Measurements from ENCODE around the gene S100A9.

Gene S100A9

GRCh38 chr1:153339802-153340201, 17.9 kb upstream of the S100A9 start:
- Histone ChIP-seq H3K4me1 (ENCODE audit: control extremely low read depth in 1 of 4, control insufficient read depth in 4 of 4, insufficient read depth in 4 of 4, low read length in 3 of 4) (peaks cover 17 to 47% (median 41%) of the 10 kb centered on the region in 4 experiments), H3K9me3 (ENCODE audit: control extremely low read depth in 1 of 5, control insufficient read depth in 4 of 5, insufficient read depth in 2 of 5, low read depth in 1 of 5, low read length in 4 of 5) (no peaks in the 10 kb centered on the region), H3K27me3 (replicated peaks in 2 of 5; ENCODE audit: control insufficient read depth in 4 of 5, insufficient read depth in 5 of 5, low read length in 4 of 5) (no peaks in the 10 kb centered on the region), H3K27ac (ENCODE audit: insufficient read depth in 1 of 2, low read depth in 1 of 2, low read length in 2 of 2, poor library complexity in 1 of 2, severe bottlenecking in 2 of 2) (no peak overlapping the region), H3K36me3 (ENCODE audit: control insufficient read depth in 4 of 4, insufficient read depth in 4 of 4, low read length in 3 of 4) (no peaks in the 10 kb centered on the region), H3K4me3 (ENCODE audit: control insufficient read depth in 1 of 7, extremely low read depth in 1 of 7, insufficient read depth in 4 of 7, low read depth in 2 of 7, low read length in 6 of 7) (no peak overlapping the region)
- ChIA-PET CTCF (no interaction called here), POLR2A (no interaction called here)
- 46% methylated on average over 6 of the region's 6 CpGs for WGBS (ENCODE audit: insufficient coverage)
- peak in 2 of 3 donors; percentile 34 to 49 for DNase-seq

DNA sequence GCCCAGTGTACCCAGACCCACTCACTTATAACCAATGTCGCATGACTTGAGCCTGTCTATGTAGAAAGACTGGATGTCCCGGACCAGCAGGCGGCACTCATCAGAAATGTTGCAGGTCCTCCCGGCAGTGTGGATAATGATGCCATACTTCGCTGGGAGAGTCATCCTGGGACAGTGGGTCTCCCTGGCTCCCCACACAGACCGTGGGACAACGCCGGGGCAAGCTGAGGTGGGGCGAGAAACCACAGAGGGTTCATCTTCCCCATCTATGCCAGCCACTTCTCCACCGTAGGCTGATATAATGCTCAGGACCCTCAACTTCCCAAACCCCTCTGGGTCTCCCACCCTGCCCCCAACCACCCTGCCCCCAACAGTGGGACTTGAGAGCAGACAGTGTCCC, 17.3 kb upstream of the S100A9 start:
- 97% methylated on average over 10 of the region's 10 CpGs for WGBS (ENCODE audit: insufficient coverage)
- Histone ChIP-seq H3K27me3 (replicated peaks in 2 of 5; ENCODE audit: control insufficient read depth in 4 of 5, insufficient read depth in 5 of 5, low read length in 4 of 5) (no peaks in the 10 kb centered on the region), H3K9me3 (ENCODE audit: control extremely low read depth in 1 of 5, control insufficient read depth in 4 of 5, insufficient read depth in 2 of 5, low read depth in 1 of 5, low read length in 4 of 5) (no peaks in the 10 kb centered on the region), H3K4me1 (ENCODE audit: control extremely low read depth in 1 of 4, control insufficient read depth in 4 of 4, insufficient read depth in 4 of 4, low read length in 3 of 4) (peaks cover 17 to 52% (median 47%) of the 10 kb centered on the region in 4 experiments), H3K4me3 (ENCODE audit: control insufficient read depth in 1 of 7, extremely low read depth in 1 of 7, insufficient read depth in 4 of 7, low read depth in 2 of 7, low read length in 6 of 7) (no peak overlapping the region), H3K36me3 (ENCODE audit: control insufficient read depth in 4 of 4, insufficient read depth in 4 of 4, low read length in 3 of 4) (no peaks in the 10 kb centered on the region), H3K27ac (ENCODE audit: insufficient read depth in 1 of 2, low read depth in 1 of 2, low read length in 2 of 2, poor library complexity in 1 of 2, severe bottlenecking in 2 of 2) (no peak overlapping the region)
- CTCF ChIA-PET: no interaction called here
- no peak for DNase-seq
- POLR2A ChIA-PET: no interaction called here

DNA sequence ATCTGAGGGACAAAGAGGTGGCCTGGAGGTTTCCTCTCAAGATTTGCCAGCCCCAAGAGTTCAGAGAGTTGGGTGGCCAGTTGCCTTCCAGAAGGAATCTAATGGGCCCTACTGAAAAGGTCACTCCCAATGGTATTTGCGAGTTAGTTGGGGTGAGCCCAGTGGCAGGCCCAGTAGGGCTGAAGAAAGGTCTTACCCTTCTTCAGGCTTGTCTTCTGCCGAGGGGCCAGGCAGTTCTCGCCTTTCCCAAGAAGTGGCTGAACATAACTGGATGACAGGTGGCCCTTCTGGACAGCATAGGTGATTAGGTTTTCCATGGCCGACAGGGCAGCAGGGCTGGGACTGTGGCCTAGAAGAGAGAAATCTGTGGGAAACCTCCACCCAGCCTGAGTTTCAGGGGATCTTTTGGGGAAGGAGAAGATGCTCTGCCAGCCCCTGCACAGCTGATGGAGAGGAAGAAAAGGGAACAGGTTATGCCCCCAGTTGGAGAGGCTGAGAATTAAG, 16.2 kb upstream of the S100A9 start:
- DNase-seq: no peak

DNA sequence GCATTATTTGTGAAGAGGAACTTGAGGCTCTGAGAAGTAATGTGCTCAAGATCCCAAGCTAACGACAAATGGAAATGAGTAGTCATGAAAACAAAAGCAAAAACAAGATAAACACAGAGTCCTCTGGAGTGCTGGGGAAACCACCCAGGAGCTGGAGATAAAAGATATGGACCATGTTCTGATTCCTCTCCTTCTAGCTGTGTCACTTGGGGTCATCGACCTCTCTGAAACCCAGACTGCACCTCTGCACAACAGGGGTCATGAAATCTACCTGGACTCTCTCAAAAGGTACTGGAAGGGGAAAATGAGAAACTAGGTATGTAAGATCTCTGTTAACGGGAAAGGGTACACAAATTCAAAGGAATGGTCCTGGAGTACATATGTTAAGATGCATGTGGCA, 15.5 kb upstream of the S100A9 start:
- CTCF ChIA-PET: interaction anchor here (0.8 to 4.2 kb wide), 3 partner anchors 11 to 153 kb away, joined by 3 to 25 read pairs (median 4); partner anchors contain the start of gene PGLYRP3
- peak overlapping the region in 1 of 2 experiments; percentile 62 for H3K27ac ChIP-seq (ENCODE audit: insufficient read depth in 1 of 2, low read depth in 1 of 2, low read length in 2 of 2, poor library complexity in 1 of 2, severe bottlenecking in 2 of 2)
- peaks cover 27 to 66% (median 60%) of the 10 kb centered on the region in 4 experiments for H3K4me1 ChIP-seq (ENCODE audit: control extremely low read depth in 1 of 4, control insufficient read depth in 4 of 4, insufficient read depth in 4 of 4, low read length in 3 of 4)
- no peaks in the 10 kb centered on the region for H3K36me3 ChIP-seq (ENCODE audit: control insufficient read depth in 4 of 4, insufficient read depth in 4 of 4, low read length in 3 of 4)
- peak in 2 of 3 donors; percentile 61 to 68 for DNase-seq
- no peak overlapping the region for H3K4me3 ChIP-seq (ENCODE audit: control insufficient read depth in 1 of 7, extremely low read depth in 1 of 7, insufficient read depth in 4 of 7, low read depth in 2 of 7, low read length in 6 of 7)
- 71% methylated on average over 3 of the region's 3 CpGs for WGBS (ENCODE audit: insufficient coverage)
- H3K27me3 ChIP-seq (replicated peaks in 2 of 5; ENCODE audit: control insufficient read depth in 4 of 5, insufficient read depth in 5 of 5, low read length in 4 of 5): no peaks in the 10 kb centered on the region
- POLR2A ChIA-PET: no interaction called here
- H3K9me3 ChIP-seq (ENCODE audit: control extremely low read depth in 1 of 5, control insufficient read depth in 4 of 5, insufficient read depth in 2 of 5, low read depth in 1 of 5, low read length in 4 of 5): no peaks in the 10 kb centered on the region

More for the DNA sequence above, 16.2 kb upstream of the S100A9 start:
- Histone ChIP-seq H3K27me3 (replicated peaks in 2 of 5; ENCODE audit: control insufficient read depth in 4 of 5, insufficient read depth in 5 of 5, low read length in 4 of 5) (no peaks in the 10 kb centered on the region), H3K27ac (ENCODE audit: insufficient read depth in 1 of 2, low read depth in 1 of 2, low read length in 2 of 2, poor library complexity in 1 of 2, severe bottlenecking in 2 of 2) (no peak overlapping the region), H3K36me3 (ENCODE audit: control insufficient read depth in 4 of 4, insufficient read depth in 4 of 4, low read length in 3 of 4) (no peaks in the 10 kb centered on the region), H3K4me3 (ENCODE audit: control insufficient read depth in 1 of 7, extremely low read depth in 1 of 7, insufficient read depth in 4 of 7, low read depth in 2 of 7, low read length in 6 of 7) (no peak overlapping the region), H3K9me3 (ENCODE audit: control extremely low read depth in 1 of 5, control insufficient read depth in 4 of 5, insufficient read depth in 2 of 5, low read depth in 1 of 5, low read length in 4 of 5) (no peaks in the 10 kb centered on the region), H3K4me1 (ENCODE audit: control extremely low read depth in 1 of 4, control insufficient read depth in 4 of 4, insufficient read depth in 4 of 4, low read length in 3 of 4) (peaks cover 25 to 64% (median 58%) of the 10 kb centered on the region in 4 experiments)
- POLR2A ChIA-PET: no interaction called here
- CTCF ChIA-PET: interaction anchor here (4.2 kb wide), 1 partner anchor 11 kb away, joined by 25 read pairs; no protein-coding TSS in a partner anchor
- 100% methylated on average over 3 of the region's 4 CpGs for WGBS (ENCODE audit: insufficient coverage)

GRCh38 chr1:153343040-153343681, 14.5 kb upstream of the S100A9 start:
- no peaks in the 10 kb centered on the region for H3K27me3 ChIP-seq (replicated peaks in 2 of 5; ENCODE audit: control insufficient read depth in 4 of 5, insufficient read depth in 5 of 5, low read length in 4 of 5)
- no peaks in the 10 kb centered on the region for H3K9me3 ChIP-seq (ENCODE audit: control extremely low read depth in 1 of 5, control insufficient read depth in 4 of 5, insufficient read depth in 2 of 5, low read depth in 1 of 5, low read length in 4 of 5)
- ChIA-PET CTCF (interaction anchor here (0.8 to 4.2 kb wide), 6 partner anchors 10 to 152 kb away, joined by 3 to 25 read pairs (median 4); partner anchors contain the start of gene PGLYRP3), POLR2A (interaction anchor here (0.5 kb wide), 1 partner anchor 1575 kb away, joined by 3 read pairs; no protein-coding TSS in a partner anchor)
- H3K4me3 ChIP-seq (ENCODE audit: control insufficient read depth in 1 of 7, extremely low read depth in 1 of 7, insufficient read depth in 4 of 7, low read depth in 2 of 7, low read length in 6 of 7): peak overlapping the region in 2 of 7 experiments; percentile 30 to 50
- 24% methylated on average over 5 of the region's 5 CpGs for WGBS (ENCODE audit: insufficient coverage)
- DNase-seq: peak in 2 of 3 donors; percentile 53 to 70
- H3K4me1 ChIP-seq (ENCODE audit: control extremely low read depth in 1 of 4, control insufficient read depth in 4 of 4, insufficient read depth in 4 of 4, low read length in 3 of 4): peaks cover 27 to 66% (median 60%) of the 10 kb centered on the region in 4 experiments
- H3K27ac ChIP-seq (ENCODE audit: insufficient read depth in 1 of 2, low read depth in 1 of 2, low read length in 2 of 2, poor library complexity in 1 of 2, severe bottlenecking in 2 of 2): peak overlapping the region in 1 of 2 experiments; percentile 62
- no peaks in the 10 kb centered on the region for H3K36me3 ChIP-seq (ENCODE audit: control insufficient read depth in 4 of 4, insufficient read depth in 4 of 4, low read length in 3 of 4)

- WGBS (ENCODE audit: insufficient coverage): 57% methylated on average over 6 of the region's 9 CpGs
- peaks cover 27 to 66% (median 60%) of the 10 kb centered on the region in 4 experiments for H3K4me1 ChIP-seq (ENCODE audit: control extremely low read depth in 1 of 4, control insufficient read depth in 4 of 4, insufficient read depth in 4 of 4, low read length in 3 of 4)
- DNase-seq: peak; percentile 77 to 97 (median 95)
- ChIA-PET POLR2A (interaction anchor here (1.4 kb wide), 1 partner anchor 35 kb away, joined by 3 read pairs; no protein-coding TSS in a partner anchor), CTCF (interaction anchor here (1.0 to 4.2 kb wide), 6 partner anchors 9 to 151 kb away, joined by 3 to 25 read pairs (median 4); no protein-coding TSS in a partner anchor)
- no peaks in the 10 kb centered on the region for H3K27me3 ChIP-seq (replicated peaks in 2 of 5; ENCODE audit: control insufficient read depth in 4 of 5, insufficient read depth in 5 of 5, low read length in 4 of 5)
- H3K4me3 ChIP-seq (ENCODE audit: control insufficient read depth in 1 of 7, extremely low read depth in 1 of 7, insufficient read depth in 4 of 7, low read depth in 2 of 7, low read length in 6 of 7): peak overlapping the region in 2 of 7 experiments; percentile 21 to 31
- H3K9me3 ChIP-seq (ENCODE audit: control extremely low read depth in 1 of 5, control insufficient read depth in 4 of 5, insufficient read depth in 2 of 5, low read depth in 1 of 5, low read length in 4 of 5): no peaks in the 10 kb centered on the region
- H3K36me3 ChIP-seq (ENCODE audit: control insufficient read depth in 4 of 4, insufficient read depth in 4 of 4, low read length in 3 of 4): no peaks in the 10 kb centered on the region
- H3K27ac ChIP-seq (ENCODE audit: insufficient read depth in 1 of 2, low read depth in 1 of 2, low read length in 2 of 2, poor library complexity in 1 of 2, severe bottlenecking in 2 of 2): peak overlapping the region; percentile 22 to 80
Measured at GRCh38 chr1:153343811-153344717, 13.6 kb upstream of the S100A9 start.
